Renal pelvis (tissue), 4 donors: ENCODE results near the gene WNT4. TPM values are rescaled to one million over a fixed set of nuclear protein-coding genes. Genes with fewer than 3 reads are reported as not detected.

ENCODE experiments used
- DNase-seq: peaks from one replicate; pipeline ENCODE4 v3.0.0-alpha.2; 2013
- polyA plus RNA-seq, 3 donors: library from polyadenylated mRNA; unstranded; fragments of 120-200 nt; gene quantifications; one replicate each; pipeline ENCODE4 v1.2.1, GENCODE V29; 2013; ENCODE audit not compliant: insufficient read length in 3 of 3

Gene WNT4
- polyA plus RNA-seq, 3 donors: 6.0 to 8.7 (median 7.6) TPM

DNA sequence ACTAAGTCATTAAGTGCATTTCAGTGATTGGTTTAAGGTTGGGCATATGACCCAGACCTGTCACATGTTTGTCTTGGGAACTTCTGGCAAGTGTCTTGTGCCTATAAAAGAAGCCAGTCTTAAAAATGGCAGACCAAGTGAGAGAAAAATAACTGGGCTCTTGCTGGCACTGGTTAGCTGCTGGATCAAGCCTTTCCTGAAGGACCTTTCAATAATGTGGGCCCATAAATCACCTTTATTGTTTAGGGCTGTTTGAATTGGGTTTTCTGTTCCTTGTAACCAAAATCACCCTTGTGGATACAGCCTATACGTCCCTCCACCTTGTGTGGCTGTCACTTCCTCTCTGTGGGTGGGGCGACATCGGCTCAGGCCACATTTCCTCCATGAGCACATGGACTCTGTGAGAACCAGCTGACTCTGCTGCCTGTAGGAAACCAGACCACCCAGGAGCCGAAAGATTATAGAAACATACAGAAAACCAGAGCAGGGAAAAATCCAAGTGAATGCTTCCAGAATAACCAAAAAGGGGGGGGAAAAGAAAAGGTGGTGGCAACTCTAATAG, 25.6 kb upstream of the WNT4 start:
- no peak for DNase-seq

DNA sequence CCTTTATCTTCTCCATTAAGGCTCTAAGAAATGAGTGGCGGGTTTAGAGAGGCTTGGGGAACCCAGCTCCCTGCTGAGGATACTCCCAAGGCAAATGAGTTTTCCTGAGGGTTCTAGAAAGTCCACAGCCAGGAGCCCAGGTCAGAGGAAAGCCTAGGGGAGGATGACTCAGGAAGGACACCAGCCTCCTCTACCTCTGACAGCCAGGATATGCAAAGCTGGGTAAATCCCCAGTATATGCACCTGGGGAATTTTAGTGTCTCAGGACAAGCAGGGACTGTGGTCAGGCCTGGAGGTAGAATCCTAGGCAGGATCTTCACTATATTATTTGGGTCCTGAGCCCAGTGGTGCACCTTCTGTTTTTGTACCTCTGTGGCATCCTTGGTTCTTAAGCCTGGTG, 23.5 kb upstream of the WNT4 start:
- DNase-seq: no peak

DNA sequence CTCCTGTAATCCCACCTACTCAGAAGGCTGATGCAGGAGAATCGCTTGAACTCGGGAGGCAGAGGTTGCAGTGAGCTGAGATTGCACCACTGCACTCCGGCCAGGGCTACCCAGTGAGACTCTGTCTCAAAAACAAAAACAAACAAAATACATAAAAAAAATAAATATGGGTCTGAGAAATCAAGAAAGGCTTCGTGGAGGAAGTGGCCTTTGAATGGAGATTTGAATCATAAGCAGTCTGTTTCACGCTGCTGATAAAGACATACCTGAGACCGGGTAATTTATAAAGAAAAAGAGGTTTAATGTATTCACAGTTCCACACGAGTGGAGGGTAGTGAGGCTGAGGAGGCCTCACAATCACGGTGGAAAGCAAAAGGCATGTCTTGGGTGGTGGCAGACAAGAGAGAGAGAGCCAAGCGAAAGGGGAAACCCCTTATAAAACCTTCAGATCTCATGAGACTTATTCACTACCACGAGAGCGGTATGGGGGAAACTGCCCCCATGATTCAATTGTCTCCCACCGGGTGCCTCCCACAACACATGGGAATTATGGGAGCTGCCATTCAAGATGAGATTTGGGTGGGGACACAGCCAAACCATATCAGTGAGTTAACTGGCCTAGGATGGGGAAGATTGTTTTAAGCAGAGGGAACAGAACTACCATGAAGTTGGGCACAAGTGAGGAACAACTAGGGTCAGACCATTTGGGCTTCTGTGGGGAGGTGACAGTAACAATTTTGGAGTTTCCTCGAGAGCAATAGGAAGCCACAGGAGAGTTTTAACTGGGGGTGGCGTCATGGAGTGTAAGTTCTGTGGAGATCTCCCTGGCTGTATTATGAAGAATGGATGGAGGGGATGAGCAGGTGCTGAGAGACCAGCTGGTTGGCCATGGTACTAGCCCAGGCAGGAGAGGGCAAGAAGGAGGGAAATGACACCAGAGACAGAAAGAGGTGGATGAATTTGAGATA, 22.2 kb upstream of the WNT4 start:
- no peak for DNase-seq

DNA sequence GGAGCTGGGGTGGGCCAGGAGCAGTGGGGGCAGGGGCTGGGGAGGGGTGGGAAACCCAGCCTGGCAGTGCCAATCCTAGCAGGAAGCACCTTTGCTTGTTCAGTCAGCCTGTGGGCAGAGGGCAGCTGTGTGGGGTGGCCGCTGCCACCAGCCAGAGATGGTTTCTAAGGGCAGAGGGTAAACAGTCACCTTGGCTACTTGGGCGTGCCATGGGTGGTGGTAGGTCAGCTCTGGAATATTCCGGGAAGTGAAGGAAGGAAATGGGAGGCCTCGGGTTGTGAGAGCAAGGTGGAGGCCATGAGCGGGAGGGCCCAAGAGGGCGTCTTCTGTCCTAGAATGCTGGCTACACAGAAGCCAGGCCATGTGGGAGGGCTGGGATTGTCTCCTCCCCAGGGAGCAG, 20.7 kb upstream of the WNT4 start:
- DNase-seq: no peak

DNA sequence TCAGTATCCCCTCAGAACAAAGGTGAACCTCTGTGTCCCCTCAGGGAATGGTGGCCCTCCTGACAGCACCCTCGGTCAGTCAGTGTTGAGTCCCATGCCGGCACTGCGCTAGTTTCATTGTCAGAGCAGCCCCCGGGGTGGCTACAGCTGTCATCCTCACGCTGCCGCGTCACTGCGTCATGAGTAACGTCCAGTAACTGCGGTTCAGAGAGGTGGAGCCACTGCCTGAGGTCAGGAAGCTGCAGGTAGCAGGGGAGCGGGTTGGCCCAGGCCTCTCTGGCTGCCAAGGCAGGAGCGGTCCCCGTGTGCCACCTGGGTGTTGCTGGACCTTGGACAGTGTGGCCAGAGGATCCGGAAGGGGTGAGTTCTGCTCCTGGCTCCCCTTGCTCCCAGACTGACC, 20.2 kb upstream of the WNT4 start:
- no peak for DNase-seq

DNA sequence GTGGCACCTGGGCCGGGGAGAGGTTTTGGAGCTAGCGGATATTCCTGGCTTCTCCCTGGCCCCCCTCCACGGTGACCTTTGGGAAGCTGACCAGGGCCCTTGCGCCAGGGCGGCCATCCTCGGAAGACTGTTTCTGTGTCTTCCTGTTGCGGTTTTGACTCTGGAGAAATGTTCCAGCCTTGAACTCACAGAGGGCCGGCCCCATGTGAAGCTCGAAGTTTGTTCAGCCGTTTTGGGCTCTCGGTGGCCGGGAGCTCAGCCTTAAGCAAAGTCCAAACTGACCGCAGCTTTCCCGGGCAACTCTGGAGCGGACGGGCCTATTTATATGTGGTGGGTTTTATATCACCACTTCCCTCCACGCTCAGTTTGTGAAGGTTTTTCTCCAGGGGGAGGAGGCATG, 17.0 kb upstream of the WNT4 start:
- no peak for DNase-seq

DNA sequence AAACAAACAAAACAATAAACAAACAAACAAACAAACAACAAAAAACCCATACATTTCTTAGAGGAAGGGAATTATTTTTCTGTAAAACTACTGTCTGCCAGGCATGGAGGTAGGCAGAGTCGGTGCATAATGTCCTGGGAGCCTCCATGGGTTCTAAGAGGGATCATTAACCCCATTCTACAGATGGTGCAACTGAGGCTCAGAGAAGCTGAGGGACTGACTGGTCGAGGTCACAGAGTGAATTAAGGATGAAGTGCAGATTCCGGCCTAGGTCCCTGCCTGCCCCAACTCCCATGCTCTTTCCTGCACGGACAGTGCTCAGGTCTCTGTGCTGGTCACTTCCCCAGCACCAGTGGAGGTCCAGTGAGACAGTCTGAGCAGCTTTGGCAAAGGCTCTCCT, 15.8 kb upstream of the WNT4 start:
- DNase-seq: no peak

DNA sequence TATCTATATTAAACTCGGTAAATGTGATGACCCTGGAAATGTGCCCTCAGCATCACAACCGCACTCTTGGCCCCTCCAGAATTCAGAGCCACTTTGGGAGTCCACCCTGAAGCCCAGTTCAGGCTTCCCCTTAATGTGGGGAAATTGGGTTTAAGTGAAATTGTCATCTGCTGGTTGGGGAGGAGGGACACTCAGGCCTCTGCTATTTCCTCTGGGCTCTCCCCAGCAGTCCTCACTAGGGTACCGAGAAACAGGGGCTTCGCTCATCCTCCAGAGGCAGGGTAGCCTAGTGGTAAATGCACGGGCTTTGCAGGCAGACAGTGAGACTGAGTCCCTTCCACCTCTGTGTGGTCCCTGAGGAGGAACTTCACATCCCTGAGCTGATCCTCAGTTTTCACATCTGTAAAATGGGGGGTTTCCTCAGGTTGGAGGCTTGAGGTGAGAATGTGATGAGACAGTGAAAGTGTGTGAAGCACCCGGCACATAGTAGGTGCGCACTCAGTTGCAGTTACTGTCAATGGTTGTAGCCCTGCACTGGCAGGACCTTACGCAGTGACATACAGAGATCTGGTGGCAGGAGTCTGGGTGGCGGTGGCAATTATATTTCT, 14.6 kb upstream of the WNT4 start:
- DNase-seq: no peak

DNA sequence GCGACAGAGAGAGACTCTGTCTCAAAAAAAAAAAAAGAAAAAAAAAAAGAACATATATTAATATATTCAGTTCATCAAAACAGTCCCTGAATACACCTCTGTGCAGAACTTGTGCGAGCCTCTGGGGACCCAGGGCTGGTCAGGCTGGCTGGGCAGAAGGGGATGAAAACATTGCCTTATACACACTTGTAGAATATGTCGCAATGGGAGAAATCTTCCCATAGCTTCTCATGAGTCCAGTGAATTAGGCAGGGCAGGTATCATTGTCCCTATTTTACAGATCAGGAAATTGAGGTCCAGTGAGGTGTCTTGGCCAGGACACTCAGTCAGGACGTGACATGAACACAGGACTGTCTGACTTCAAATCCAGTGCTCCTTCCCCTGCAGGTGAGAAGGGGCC, 12.6 kb upstream of the WNT4 start:
- DNase-seq: no peak

DNA sequence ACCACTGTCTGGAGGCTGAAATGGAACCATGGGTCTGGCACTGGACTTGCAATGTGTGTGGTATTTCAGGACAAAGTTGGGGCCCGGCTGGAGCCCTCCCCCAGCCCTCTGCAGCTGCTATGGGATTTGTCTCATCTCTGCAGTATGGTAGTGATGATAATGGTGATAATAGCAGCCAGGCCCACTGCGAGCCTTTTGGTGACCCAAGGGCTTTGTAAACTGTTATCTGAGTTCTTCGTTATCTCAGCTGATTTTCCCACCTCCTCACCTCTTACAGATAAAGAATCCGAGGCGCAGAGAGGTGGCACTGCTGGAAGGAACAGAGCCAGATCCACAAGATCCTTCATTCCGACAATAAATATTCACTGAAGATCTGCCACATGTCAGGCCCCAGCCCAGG, 11.7 kb upstream of the WNT4 start:
- DNase-seq: no peak

DNA sequence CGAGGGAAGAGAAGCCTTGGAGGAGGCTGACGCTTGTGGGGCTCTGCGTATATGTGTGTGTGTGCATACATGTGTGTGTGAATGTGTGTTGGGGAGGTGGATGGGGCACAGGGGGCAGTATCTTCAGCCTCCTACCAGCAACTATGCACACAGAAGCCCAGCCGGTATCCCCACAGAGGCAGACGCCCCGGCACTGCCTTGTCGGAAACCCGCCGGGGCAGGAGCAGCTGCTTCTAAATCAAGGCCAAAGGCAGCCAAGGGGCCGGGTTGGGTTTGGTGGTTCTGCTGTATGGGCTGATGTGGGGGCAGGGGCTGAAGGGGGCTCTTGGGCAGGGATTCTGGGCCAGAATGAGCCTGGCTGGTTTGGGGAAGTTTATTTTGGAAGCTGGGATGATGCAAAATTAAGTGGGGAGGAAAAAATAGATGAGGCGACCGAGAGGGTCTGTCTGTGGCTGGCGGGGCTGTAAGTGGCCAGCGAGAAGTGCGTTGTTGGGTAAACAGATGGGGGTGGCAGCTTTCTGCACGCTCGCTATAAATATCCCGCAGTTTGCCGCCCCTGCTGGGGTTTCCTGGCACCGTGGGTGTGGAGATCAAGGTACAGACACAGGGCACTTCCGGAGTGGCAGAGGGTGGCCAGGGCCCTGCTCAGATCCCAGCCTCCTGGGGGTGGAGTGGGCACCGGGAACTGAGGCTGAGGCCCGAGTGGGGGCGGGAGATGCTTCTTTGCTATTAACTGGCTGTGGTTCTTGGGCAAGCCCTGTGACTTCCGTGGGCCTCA, 11.0 kb upstream of the WNT4 start:
- DNase-seq: no peak

DNA sequence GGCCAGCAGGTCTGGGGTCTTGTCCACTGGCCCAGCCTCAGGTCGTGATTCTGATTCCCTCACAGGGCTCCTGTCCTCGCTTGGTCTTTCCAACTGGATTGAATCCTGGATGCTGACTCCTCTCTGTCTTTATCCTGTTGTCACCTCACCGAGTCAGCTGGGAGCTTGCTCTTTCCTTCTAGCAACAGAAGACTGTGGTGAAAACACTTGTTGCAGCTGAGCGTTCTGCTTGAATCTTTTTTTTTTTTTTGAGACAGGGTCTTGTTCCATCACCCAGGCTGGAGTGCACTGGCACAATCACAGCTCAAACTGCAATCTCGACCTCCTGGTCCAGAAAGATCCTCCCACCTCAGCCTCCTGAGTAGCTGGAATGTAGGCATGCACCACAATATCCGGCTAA, 8.0 kb upstream of the WNT4 start:
- no peak for DNase-seq

DNA sequence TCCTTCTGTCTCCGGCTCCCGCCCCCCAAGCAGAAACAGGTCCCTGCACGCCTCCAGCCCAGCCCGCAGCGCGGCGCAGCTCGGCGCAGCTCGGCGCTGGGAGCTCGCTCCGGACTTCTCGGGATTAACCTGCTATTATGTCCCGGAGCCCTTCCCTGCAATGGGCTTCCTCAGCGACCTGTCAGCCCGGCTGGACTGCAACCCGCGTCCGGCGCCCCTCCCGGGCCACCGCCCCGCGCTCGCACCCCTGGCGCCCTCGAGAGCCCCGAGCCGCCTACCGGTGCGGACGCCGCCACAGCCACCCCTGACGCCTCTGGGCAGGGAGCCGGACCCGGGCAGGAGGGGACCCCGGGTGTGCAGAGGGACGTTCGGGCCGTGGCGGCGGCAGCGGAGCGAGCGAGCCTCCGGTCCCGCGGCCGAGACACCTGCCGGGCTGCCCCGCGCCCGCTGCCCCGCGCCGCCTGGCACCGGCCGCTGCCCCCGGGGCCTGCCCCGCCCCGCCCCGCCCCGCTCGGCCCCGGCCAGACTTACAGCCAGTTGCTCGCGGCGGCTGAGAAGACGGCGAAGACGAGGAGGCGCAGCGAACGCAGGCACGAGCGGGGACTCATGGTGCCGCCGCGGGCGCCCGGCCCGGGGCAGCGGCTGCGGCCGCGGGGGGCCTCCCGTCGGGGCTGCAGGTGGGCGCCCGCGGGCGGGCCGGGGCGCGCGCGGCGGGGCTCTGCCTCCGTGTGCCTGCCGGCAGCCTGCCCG, 407 bp downstream of the WNT4 start:
- no peak for DNase-seq

DNA sequence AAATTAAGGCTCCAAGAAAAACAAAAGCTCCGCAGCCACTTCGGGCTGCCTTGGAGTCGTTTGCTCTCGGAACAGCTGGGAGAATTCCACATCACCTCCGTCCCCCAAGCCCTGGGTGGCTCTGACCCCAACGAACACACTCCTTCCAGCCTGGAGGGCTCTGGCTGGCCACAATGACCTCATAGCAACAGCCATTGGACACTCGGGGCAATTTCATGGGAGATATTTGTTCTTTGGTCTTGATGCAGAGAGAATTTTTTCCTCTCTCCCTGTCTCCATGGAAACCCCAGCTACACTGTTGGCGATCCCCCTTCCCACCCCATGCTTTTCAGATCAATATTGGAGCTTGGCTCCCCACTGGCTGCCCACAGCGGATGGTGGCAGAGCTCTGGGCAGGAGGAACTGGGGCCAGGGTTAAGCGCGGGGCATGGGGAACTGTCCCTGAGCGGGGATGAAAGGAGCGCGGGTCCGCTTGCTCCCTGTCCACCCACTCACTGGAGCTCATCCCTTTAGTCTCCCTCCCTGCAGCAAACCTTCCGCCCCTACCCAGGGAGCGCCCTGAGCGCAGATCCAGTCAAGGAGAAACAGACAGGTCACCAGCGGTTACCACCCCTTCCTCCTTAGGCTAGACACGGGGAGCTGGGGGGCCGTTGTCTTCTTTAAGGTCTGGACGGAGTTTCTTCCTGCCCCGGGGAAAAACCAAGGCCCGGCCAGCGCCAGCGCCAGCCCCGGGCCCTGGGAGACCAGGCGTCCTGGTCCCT, 1.2 kb downstream of the WNT4 start:
- no peak for DNase-seq

DNA sequence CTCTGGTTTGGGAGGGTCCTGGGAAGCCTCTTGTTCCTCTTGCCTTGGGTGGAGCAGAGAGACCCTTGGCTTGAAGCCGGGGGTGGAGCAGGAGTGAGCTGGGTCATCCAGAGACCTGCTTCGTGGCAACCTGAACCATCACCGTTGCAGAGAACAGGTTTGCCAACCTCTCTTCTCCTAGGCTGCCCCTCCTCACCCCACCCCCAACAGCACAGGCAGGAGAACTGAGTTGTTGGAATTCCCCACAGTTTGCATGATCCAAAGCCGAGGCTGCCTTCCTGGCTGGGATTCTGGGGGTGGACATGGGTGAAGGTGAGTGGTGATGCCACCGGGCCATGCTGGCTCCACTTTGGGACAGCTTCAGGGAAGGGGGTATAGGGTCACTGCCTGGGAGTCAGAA, 2.2 kb downstream of the WNT4 start:
- DNase-seq: no peak

DNA sequence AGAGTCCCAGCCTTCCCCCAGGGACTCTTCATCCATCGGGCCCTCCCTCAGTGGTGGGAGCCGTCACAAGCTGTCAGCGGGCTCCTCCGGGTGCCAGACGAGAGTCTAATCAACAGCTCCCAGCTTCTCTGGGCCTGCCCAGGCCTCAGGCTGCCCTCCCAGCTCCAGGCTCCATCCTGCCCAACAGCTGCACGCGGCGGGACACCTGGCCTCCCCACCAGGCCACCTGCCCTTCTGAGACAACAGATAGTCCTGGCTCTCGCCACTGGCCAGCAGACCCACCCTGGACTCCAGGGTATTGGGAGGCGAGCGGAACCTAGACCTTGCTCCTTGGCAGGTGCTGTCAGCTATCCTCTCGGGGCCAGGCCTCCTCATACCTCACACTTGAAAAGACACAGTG, 3.1 kb downstream of the WNT4 start:
- no peak for DNase-seq

DNA sequence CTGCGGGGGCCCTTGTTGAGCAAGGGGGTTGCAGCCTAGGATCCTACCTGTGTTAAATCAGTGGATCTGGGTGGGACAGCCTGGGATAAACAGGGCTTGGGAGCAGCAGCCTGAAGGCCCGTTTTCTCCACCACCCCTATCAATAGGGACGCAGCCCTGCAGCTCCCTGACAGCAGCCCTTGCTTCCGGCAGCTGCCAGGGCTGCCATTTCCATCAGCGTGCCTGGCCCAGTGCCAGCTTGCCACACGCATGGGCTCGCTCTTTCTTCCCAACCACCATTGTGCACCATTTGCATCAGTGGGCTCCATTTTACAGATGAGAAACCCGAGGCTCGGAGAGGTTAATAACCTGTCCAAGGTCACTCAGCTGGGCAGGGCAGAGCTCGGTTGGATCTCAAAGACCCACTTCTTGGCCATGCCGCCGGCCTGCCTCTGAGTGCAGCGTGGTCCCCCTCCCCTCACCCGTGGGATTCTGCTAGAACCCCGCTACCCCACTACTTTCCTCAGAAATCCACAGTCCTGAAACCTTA, 3.8 kb downstream of the WNT4 start:
- DNase-seq: no peak

DNA sequence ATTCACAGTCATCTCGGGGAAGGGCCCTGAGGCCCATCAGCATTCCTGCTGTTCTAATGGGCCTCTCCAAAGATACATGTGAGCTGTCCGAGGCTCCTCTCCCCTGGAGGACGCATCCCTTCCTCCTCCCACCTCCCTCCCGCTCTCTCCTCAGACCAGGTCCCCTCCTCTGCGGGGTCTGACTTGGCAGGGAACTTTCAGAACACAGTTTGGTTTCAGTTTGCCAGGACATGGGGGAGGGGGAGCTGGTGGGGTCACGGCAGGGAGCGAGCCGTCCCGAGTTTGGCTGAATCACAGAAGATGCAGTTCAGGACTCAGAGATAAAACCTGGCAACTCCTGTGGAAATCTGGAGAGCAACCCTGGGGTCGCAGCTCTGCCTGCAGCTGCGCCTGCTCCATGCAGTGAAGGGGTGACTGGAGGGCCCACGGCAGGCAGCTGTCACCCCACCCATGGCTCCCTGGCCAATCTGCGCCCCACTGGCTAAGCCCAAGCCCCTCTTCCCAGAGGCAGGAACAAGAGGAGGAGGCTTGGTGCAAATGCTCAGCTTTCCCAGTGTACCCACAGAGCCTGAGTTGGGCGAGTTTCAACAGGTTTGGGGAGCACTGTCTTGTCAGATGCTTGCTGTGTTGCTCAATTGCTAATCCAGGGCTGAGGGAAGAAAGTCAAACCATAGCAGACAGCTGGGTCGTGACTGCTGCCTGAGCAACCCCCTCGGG, 5.7 kb downstream of the WNT4 start:
- no peak for DNase-seq

DNA sequence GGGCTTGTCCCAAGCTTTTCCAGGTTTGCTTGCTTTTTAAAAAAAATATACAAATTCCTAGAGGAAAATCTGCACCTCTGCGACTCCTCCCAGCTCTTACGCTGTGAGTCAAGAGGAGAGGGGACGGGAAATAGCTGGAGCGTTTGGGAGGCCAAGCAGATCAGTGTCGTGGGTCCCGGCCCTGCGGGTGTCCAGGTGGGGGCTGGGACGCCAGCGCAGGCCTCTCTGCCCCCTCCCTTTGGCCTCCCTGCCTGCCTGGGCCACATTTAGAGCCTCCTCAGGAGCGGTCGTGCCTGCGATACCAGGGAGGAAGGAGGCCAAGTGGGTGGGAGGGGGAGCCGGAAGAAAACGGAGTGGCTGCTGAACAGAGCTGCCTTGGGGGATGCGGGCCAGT, 9.0 kb downstream of the WNT4 start:
- no peak for DNase-seq
